GM21390 (cell line): ENCODE results near the gene EFL1.
"Not testable (repeated sequence)": the region's sequence is repeated elsewhere in the genome, so short reads cannot be mapped to it uniquely, and the experiment has no call there.

ENCODE experiments used
- ATAC-seq: cut with Tn5 transposase; IDR thresholded peaks from one replicate; pipeline ENCODE4 v1.9.1; 2021; ENCODE audit not compliant: unreplicated experiment

EFL1 gene

GRCh38 chr15:82262422-82263026, at the start of gene EFL1, which contains the start of gene SAXO2:
Gene EFL1 (minus strand): TSS chr15:82262734. CDS start chr15:82261778, 956 bp downstream.
Gene SAXO2 (plus strand): TSS chr15:82262818. CDS start chr15:82262880, 62 bp downstream.
- ATAC-seq, result peak; percentile 95

GRCh38 chr15:82311321-82311720, 48.8 kb upstream of the EFL1 start:
- ATAC-seq, result not testable (repeated sequence)

GRCh38 chr15:82309802-82310201, 47.3 kb upstream of the EFL1 start:
- no peak for ATAC-seq

GRCh38 chr15:82307714-82308081, 45.2 kb upstream of the EFL1 start:
- ATAC-seq, result no peak

GRCh38 chr15:82306791-82307713, 44.5 kb upstream of the EFL1 start:
- no peak for ATAC-seq

GRCh38 chr15:82305621-82306048, 43.1 kb upstream of the EFL1 start:
- no peak for ATAC-seq

GRCh38 chr15:82304778-82305090, 42.2 kb upstream of the EFL1 start:
- no peak for ATAC-seq

- no peak for ATAC-seq
These were observed 41.6 kb upstream of the EFL1 start for GRCh38 chr15:82303956-82304777.

GRCh38 chr15:82301296-82302016, 38.9 kb upstream of the EFL1 start:
- ATAC-seq, result no peak

GRCh38 chr15:82300883-82301282, 38.3 kb upstream of the EFL1 start:
- no peak for ATAC-seq

- ATAC-seq, result not testable (repeated sequence)
These were observed 37.8 kb upstream of the EFL1 start for GRCh38 chr15:82300326-82300725.

- ATAC-seq, result not testable (repeated sequence)
These were observed 37.0 kb upstream of the EFL1 start for GRCh38 chr15:82299511-82299914.

GRCh38 chr15:82298520-82298919, 36.0 kb upstream of the EFL1 start:
- ATAC-seq, result no peak

- no peak for ATAC-seq
These were observed 35.5 kb upstream of the EFL1 start for GRCh38 chr15:82298032-82298431.

GRCh38 chr15:82297546-82297945, 35.0 kb upstream of the EFL1 start:
- no peak for ATAC-seq

- ATAC-seq, result no peak
These were observed 31.6 kb upstream of the EFL1 start for GRCh38 chr15:82294061-82294690.

GRCh38 chr15:82292271-82292670, 29.7 kb upstream of the EFL1 start:
- ATAC-seq, result no peak

GRCh38 chr15:82288202-82288601, 25.7 kb upstream of the EFL1 start:
- ATAC-seq, result not testable (repeated sequence)

- ATAC-seq, result peak; percentile 87
These were observed 23.9 kb upstream of the EFL1 start for GRCh38 chr15:82286475-82286874.

- not testable (repeated sequence) for ATAC-seq
These were observed 21.8 kb upstream of the EFL1 start for GRCh38 chr15:82284381-82284780.
